LNCAP (cell line): Measurements from ENCODE around the gene DIO3.

Experiments
- TF ChIP-seq, protein P1 (sequence below): fragments of 450-650 bp; IDR thresholded peaks from 2 replicates; pipeline ENCODE4 v1.5.1; 2017; ENCODE audit warnings: mild to moderate bottlenecking

Gene DIO3

DNA sequence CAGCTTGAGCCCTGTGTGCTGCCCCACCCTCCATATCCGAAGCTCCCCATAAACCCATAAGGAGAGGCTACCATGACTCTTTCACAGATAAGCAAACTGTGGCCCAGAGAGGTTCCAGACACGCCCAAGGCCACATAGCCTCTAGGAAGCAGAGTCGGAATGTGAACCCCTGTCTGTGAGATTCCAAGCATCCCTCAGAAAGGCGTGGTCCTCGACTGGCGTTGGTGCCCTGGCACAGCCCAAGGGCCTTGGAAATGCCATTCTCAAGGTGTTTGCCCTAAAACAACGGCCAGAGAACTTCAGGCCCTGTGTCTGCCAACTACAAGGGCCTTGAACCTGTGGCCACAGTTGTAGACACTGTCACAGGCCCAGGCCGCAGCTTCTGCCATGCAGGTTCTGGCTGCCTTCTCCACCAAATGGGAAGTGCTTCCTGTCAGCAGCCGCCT lies 8.5 kb upstream of the DIO3 start:
- TF ChIP-seq, protein P1, sequence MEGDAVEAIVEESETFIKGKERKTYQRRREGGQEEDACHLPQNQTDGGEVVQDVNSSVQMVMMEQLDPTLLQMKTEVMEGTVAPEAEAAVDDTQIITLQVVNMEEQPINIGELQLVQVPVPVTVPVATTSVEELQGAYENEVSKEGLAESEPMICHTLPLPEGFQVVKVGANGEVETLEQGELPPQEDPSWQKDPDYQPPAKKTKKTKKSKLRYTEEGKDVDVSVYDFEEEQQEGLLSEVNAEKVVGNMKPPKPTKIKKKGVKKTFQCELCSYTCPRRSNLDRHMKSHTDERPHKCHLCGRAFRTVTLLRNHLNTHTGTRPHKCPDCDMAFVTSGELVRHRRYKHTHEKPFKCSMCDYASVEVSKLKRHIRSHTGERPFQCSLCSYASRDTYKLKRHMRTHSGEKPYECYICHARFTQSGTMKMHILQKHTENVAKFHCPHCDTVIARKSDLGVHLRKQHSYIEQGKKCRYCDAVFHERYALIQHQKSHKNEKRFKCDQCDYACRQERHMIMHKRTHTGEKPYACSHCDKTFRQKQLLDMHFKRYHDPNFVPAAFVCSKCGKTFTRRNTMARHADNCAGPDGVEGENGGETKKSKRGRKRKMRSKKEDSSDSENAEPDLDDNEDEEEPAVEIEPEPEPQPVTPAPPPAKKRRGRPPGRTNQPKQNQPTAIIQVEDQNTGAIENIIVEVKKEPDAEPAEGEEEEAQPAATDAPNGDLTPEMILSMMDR = no peak

DNA sequence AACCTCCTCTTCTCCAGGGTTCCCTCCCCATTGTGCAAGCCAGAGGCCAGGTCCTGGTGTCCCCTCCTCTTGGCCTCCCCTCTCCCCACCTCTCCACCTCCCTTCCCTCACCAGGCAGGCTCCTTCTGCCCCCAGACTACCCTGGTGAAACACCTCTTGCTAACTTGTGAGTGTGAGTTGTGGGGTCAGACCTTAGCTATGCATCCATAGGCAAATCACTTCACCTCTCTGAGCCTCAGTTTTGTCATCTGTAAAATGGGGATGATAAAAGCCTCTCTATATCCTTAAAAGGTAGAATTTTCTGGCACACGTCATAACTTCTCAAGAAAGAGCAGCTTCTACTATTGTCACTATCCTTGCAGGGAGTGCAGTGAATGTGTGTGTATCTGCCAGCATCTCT lies 7.9 kb upstream of the DIO3 start:
- TF ChIP-seq, protein P1 = no peak

DNA sequence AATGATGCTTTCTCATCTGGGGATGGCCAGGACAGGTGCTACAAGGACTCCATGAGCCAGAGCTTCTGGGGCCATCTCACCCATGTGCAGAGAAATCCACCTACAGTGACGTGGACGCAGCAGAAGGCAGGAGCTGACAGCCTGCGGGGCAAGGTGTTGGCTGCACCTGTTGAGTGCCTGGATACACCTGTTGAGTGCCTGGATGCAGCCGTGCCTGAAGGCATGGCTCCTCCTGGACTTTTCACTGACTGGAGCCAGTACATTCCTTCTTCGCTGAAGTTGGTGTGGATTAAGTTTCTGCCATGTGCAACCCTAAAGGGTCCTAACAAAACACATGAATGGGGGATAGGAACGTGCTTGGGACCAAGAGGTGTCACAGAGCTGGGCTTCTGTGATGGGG lies 7.4 kb upstream of the DIO3 start:
- TF ChIP-seq, protein P1 = no peak

DNA sequence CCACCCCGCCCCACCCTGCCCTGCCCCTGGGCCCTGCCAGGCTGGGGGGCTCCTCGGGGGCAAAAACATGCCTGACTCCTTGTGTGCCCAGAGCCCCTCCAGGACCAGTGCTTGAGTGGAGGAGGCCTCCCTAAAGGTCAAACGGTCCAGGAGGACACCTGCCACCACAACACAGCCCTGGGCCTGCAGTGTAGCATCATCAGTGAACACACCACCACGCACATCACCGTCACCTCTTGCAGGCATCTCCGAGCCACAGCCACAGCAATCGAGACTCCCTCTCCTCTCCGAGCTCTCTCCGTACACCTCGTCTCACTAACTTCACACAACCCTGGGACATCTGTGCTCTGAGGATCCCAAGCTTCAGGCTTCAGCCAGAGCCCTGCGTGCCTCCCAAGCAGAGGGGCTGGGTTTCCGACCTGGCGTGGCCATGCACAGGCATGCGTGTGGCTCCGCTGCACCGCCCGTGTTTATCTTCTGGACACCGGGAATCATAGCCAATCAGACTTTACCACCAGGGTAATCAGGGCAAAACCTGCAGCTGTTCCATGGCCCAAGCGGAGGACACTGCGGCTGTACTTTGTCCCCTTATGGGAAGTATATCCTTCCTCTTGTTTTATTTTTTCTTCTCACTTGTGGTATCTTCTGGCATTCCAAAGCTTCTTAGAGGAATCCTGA lies 6.2 kb upstream of the DIO3 start:
- TF ChIP-seq, protein P1 = no peak

DNA sequence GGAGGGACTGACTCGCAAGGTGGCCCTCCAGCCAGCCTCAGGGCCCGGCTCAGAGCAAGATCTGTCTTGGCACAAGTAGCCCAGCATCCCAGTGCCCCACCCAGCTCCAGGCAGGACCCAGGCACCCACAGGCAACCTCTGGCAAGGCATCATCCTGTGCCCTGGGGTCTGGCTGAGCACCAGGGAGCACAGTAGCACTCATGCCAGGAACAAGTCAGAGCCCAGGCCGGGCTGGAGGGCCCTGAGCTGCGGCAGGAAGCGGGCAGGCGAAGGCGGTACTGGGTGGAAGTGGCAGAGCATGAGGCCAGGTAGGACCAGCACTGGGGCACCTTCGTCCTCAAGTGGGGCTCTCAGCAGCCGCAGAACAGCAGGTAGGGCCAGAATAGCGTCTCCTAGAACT lies 5.2 kb upstream of the DIO3 start:
- TF ChIP-seq, protein P1 = no peak

DNA sequence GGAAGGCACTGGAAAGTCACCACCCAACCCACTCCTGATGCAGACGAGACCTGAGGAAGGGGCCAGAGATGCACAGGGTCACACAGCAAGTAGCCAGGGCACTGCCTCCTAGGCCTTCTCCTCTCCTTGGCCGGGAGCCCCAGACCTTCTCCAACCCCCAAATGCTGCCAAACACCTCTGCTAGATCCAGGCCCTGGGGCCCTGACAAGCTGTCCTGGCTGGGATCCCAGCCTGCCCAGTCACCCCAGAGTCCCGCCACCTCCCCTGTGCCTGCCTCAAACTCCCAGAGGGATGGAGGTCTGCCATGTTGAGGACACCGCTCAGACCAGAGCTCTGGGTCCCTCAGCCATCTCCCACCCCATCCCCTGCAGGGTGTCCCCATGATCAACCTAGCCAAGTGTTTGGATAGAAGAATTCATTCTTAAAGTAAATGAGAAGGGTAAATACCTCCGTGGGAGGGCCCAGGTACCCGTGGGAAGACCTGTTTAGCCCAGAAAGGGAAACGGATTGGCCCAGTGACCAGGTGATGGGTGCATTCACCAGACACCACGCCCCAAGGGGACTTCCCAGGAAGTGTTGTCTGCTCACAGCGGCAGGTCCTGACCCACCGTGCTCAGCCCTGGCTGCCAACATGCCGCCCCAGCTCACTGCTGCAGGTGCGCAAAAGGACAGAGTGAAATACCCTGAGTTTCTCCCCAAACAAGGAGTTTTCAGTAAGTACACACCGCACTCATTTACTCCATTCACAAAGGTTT lies 4.6 kb upstream of the DIO3 start:
- TF ChIP-seq, protein P1 = no peak

DNA sequence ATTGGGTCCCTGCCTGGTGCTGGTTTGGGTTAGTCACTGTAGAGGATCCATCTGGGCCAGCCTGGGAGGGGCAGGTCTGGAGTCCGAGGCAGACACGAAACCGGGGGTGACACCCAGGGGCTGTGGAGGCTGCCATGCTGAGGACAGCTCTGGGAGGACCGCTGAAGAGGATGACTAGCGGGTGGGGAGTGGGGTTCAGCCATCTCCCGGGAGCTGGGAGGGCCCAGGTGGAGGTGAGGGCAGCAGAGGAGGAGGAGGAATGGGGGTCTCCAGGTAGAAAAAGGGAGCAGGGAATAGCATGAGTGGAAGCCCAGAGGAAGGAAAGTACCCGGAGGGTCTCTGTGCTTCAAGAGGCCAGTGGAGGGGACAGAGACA lies 4.0 kb upstream of the DIO3 start:
- TF ChIP-seq, protein P1 = no peak
